GM12874 (cell line): ENCODE measurements around the gene MPZL1.

Experiments
- CTCF ChIP-seq: IDR thresholded peaks from 2 replicates; pipeline ENCODE4 v1.5.1; 2011; ENCODE audit warnings: low read depth, mild to moderate bottlenecking, control low read depth, low read length, moderate library complexity; ENCODE audit not compliant: insufficient read depth

The MPZL1 gene

GRCh38 chr1:167776616-167777268 lies 55.0 kb downstream of the MPZL1 start:
- no peak for TF ChIP-seq CTCF

- TF ChIP-seq CTCF = no peak
Observed at GRCh38 chr1:167777269-167777650, 55.5 kb downstream of the MPZL1 start.

- TF ChIP-seq CTCF = no peak
Observed at GRCh38 chr1:167781558-167781957, 59.8 kb downstream of the MPZL1 start.

- no peak for TF ChIP-seq CTCF
Observed at GRCh38 chr1:167782946-167783345, 61.2 kb downstream of the MPZL1 start.

GRCh38 chr1:167784876-167785550 lies 63.2 kb downstream of the MPZL1 start:
- no peak for TF ChIP-seq CTCF

GRCh38 chr1:167786502-167786901 lies 64.7 kb downstream of the MPZL1 start:
- no peak for TF ChIP-seq CTCF

GRCh38 chr1:167789501-167789900 lies 67.7 kb downstream of the MPZL1 start:
- TF ChIP-seq CTCF = no peak
